Tibial nerve (tissue), 4 donors: ENCODE results near the gene C1QC.

Experiments
- EP300 ChIP-seq, 2 donors: sonication (generic); formaldehyde crosslinking; IDR thresholded peaks; one replicate each; pipeline ENCODE4 v1.6.1; 2017; ENCODE audit warnings: antibody characterized with exemption in 2 of 2, mild to moderate bottlenecking in 1 of 2
- TF ChIP-seq, protein P1 (sequence below), 5 experiments: fragments of 200-600 bp in 3 of 5; fragments of 450-650 bp in 2 of 5; sonication (generic) in 3 of 5; IDR thresholded peaks; one replicate each; pipeline ENCODE4 v1.5.1; 2016 to 2019; ENCODE audit warnings: antibody characterized with exemption in 5 of 5, mild to moderate bottlenecking in 3 of 5, moderate library complexity in 2 of 5

DNA sequence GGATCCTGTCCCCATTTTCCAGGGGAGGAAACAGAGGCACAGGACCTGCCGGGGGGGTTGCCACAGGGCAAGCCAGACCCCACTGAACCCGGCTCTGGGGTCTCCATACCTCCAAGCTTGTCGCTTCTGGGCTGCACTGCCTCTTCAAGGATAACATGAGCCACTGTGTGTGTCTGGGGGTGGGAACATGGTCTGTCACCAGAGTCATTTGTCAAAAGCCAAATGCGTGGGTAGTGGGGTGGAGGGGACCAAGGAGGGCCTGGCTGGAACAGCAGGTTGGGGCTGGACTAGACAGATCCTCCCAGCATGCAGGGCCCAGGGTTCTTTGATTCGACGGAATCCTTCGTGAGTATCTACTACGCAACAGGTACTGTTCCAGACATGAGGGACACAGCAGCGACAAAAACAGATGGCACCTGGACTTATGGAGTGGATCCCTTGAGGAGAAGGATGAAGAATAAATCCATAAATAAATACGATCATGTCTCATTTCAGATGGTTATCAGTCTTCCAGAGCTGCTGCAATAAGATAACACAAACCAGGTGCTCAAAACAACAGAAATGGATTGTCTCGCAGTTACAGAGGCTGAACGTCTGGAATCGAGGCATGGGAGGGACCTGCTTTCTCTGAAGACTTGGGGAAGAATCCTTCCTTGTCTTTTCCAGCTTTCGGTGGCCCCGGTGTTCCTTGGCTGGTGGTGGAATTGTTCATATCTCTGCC lies 38.3 kb downstream of the C1QC start:
- TF ChIP-seq, protein P1, sequence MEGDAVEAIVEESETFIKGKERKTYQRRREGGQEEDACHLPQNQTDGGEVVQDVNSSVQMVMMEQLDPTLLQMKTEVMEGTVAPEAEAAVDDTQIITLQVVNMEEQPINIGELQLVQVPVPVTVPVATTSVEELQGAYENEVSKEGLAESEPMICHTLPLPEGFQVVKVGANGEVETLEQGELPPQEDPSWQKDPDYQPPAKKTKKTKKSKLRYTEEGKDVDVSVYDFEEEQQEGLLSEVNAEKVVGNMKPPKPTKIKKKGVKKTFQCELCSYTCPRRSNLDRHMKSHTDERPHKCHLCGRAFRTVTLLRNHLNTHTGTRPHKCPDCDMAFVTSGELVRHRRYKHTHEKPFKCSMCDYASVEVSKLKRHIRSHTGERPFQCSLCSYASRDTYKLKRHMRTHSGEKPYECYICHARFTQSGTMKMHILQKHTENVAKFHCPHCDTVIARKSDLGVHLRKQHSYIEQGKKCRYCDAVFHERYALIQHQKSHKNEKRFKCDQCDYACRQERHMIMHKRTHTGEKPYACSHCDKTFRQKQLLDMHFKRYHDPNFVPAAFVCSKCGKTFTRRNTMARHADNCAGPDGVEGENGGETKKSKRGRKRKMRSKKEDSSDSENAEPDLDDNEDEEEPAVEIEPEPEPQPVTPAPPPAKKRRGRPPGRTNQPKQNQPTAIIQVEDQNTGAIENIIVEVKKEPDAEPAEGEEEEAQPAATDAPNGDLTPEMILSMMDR (IDR thresholded peaks at IDR 0.05), result no peak
- no peak for TF ChIP-seq EP300 (IDR thresholded peaks at IDR 0.05)
